Right lobe of liver (tissue), 6 donors: ENCODE results near the gene ADAMTS7. TPM values are rescaled to one million over a fixed set of nuclear protein-coding genes. Genes with fewer than 3 reads are reported as not detected.
A peak's percentile ranks its signal among the peaks of the same experiment; 100 is the strongest.
"Not testable (repeated sequence)": the region's sequence is repeated elsewhere in the genome, so short reads cannot be mapped to it uniquely, and the experiment has no call there.

ENCODE experiments used
- ATAC-seq, 4 donors: fragments of 200-7000 bp; cut with Tn5 transposase; one replicate each; pipeline ENCODE4 v1.9.1; 2020; ENCODE audit warnings: mild to moderate bottlenecking in 4 of 4, moderate library complexity in 4 of 4
- DNase-seq, 3 donors: peaks; one replicate each; pipeline ENCODE4 v3.0.0-alpha.2; 2020
- H3K27ac ChIP-seq, 3 donors: fragments of 200-600 bp; one replicate each; pipeline ENCODE4 v1.8.0; 2022
- H3K27me3 ChIP-seq, 2 donors: fragments of 200-600 bp; one replicate each; pipeline ENCODE4 v1.8.0; 2022
- H3K36me3 ChIP-seq, 4 donors: fragments of 200-600 bp; sonication (generic) in 1 of 4; one replicate each; pipeline versions ENCODE4 v1.5.1 to v1.8.0; 2017 to 2022; ENCODE audit warnings: control low read depth in 1 of 4
- H3K4me1 ChIP-seq, 4 donors: fragments of 200-600 bp; sonication (generic) in 1 of 4; one replicate each; pipeline versions ENCODE4 v1.5.1 to v1.8.0; 2017 to 2022; ENCODE audit warnings: control low read depth in 1 of 4
- H3K4me3 ChIP-seq, 3 donors: fragments of 200-600 bp; one replicate each; pipeline ENCODE4 v1.8.0; 2022
- H3K9me3 ChIP-seq, 4 donors: fragments of 200-600 bp; sonication (generic) in 1 of 4; one replicate each; pipeline versions ENCODE4 v1.5.1 to v1.8.0; 2017 to 2022; ENCODE audit warnings: control low read depth in 1 of 4
- POLR2A ChIP-seq: fragments of 450-650 bp; IDR thresholded peaks from one replicate; pipeline ENCODE4 v1.6.1; 2017; ENCODE audit warnings: antibody characterized with exemption, mild to moderate bottlenecking
- WGBS: methylation state at CpG from one replicate; pipeline ENCODE4 v1.1.6; 2018; ENCODE audit warnings: low coverage, low lambda C conversion rate; ENCODE audit not compliant: insufficient coverage; ENCODE audit errors: missing lambda C conversion rate; 5-methylcytosine and 5-hydroxymethylcytosine counted together
- intact Hi-C, 2 donors: fragments of 100-400 bp; cut with DNase I; formaldehyde crosslinking; loops; one replicate each; pipeline versions ENCODE4 v1.11.2 to v1.14.1; 2022
- total RNA-seq, 6 experiments: library from RNA; depleted of rRNA in 2 of 6; stranded (reverse); fragments of >200 nt in 2 of 6; fragmentation: NEBNext Ultra II Directional in 3 of 6; extraction: Animal tissue kit (Norgen Biotek cat#: 25700) in 3 of 6; gene quantifications; one replicate each; pipeline versions ENCODE4 v1.1.0 to v1.2.4, GENCODE V29; 2016 to 2023
- TF ChIP-seq, protein P1 (sequence below), 4 donors: fragments of 200-600 bp in 3 of 4; fragments of 450-650 bp in 1 of 4; IDR thresholded peaks; one replicate each; pipeline versions ENCODE4 v1.5.1 to v1.8.0; 2016 to 2022; ENCODE audit warnings: antibody characterized with exemption in 4 of 4, mild to moderate bottlenecking in 2 of 4
- donor health status: DM: no; HTN: yes; CAD: no.
- donor health status: DM: no; HTN: no; CAD: no.
- donor health status: DM: no; HTN: no; CAD: no.
- donor health status: DM: no; HTN: yes; CAD: no.
- donor health status: DM: no; HTN: yes; CAD: no.

ADAMTS7 gene
- total RNA-seq, 6 experiments from 2014 or later, result 0.49 to 1.4 (median 1.1) TPM

- no peaks in the 10 kb centered on the region for H3K36me3 ChIP-seq
- WGBS, result 73% methylated on average over 4 of the region's 11 CpGs
- TF ChIP-seq POLR2A, result no peak
- TF ChIP-seq, protein P1, sequence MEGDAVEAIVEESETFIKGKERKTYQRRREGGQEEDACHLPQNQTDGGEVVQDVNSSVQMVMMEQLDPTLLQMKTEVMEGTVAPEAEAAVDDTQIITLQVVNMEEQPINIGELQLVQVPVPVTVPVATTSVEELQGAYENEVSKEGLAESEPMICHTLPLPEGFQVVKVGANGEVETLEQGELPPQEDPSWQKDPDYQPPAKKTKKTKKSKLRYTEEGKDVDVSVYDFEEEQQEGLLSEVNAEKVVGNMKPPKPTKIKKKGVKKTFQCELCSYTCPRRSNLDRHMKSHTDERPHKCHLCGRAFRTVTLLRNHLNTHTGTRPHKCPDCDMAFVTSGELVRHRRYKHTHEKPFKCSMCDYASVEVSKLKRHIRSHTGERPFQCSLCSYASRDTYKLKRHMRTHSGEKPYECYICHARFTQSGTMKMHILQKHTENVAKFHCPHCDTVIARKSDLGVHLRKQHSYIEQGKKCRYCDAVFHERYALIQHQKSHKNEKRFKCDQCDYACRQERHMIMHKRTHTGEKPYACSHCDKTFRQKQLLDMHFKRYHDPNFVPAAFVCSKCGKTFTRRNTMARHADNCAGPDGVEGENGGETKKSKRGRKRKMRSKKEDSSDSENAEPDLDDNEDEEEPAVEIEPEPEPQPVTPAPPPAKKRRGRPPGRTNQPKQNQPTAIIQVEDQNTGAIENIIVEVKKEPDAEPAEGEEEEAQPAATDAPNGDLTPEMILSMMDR (IDR thresholded peaks at IDR 0.05), result no peak
- DNase-seq (no peak), ATAC-seq (no peak)
- H3K27me3 ChIP-seq, result no peaks in the 10 kb centered on the region
- H3K9me3 ChIP-seq, result no peaks in the 10 kb centered on the region
- H3K27ac ChIP-seq, result no peak overlapping the region
- H3K4me1 ChIP-seq, result no peaks in the 10 kb centered on the region
- H3K4me3 ChIP-seq, result no peak overlapping the region
- intact Hi-C loops, result no loop called here
Measured at GRCh38 chr15:78772738-78773137, 38.5 kb downstream of the ADAMTS7 start.

DNA sequence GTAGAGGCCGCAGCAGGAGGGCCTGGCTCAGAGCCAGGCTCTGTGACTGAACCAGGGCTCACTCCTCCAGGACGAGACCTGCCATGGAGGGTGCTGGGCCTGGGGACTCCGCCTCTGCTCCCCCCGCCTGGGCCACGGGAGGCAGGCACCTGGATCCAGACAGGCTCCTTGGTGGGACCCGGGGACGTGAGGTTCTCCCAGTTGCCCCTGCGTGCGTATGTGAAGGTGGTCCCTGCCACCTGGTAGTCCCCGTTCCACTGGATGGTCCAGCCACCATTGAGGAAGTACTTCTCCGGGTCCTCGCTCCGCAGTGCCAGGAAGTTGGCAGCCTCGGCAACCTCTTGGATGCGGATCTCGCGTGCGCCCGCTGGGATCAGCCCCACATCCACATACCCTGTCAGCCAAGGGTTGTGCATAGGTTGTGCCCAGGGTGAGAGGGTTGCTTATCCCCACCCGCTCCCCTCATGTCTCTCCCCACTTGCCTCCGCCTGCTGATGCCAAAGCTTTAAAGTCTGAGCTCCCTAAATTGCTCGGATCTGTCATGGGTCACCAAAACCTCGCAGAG is 39.7 kb downstream of the ADAMTS7 start:
- ATAC-seq, result not testable (repeated sequence)

GRCh38 chr15:78771020-78771419 is 40.2 kb downstream of the ADAMTS7 start:
- peak in 1 of 3 donors; percentile 33 for DNase-seq

More for the DNA sequence above, 39.7 kb downstream of the ADAMTS7 start:
- intact Hi-C loops, H3K4me3 ChIP-seq, H3K9me3 ChIP-seq, H3K4me1 ChIP-seq, H3K27ac ChIP-seq, H3K27me3 ChIP-seq, H3K36me3 ChIP-seq: not testable (repeated sequence)
- DNase-seq, result peak in 1 of 3 donors; percentile 41
- WGBS, result 100% methylated on average over 2 of the region's 23 CpGs

GRCh38 chr15:78769473-78770225 is 41.6 kb downstream of the ADAMTS7 start:
- peak in 1 of 3 donors; percentile 21 for DNase-seq
- H3K4me1 ChIP-seq, ATAC-seq, H3K4me3 ChIP-seq, H3K9me3 ChIP-seq, H3K27me3 ChIP-seq, intact Hi-C loops, H3K36me3 ChIP-seq, H3K27ac ChIP-seq: not testable (repeated sequence)
- WGBS, result 84% methylated on average over 7 of the region's 12 CpGs

More at GRCh38 chr15:78771020-78771419, 40.2 kb downstream of the ADAMTS7 start:
- H3K4me3 ChIP-seq, intact Hi-C loops, ATAC-seq, H3K9me3 ChIP-seq, H3K4me1 ChIP-seq, H3K27ac ChIP-seq, H3K27me3 ChIP-seq, H3K36me3 ChIP-seq: not testable (repeated sequence)
- WGBS, result no CpG with 5 or more reads among the region's 9 CpGs

DNA sequence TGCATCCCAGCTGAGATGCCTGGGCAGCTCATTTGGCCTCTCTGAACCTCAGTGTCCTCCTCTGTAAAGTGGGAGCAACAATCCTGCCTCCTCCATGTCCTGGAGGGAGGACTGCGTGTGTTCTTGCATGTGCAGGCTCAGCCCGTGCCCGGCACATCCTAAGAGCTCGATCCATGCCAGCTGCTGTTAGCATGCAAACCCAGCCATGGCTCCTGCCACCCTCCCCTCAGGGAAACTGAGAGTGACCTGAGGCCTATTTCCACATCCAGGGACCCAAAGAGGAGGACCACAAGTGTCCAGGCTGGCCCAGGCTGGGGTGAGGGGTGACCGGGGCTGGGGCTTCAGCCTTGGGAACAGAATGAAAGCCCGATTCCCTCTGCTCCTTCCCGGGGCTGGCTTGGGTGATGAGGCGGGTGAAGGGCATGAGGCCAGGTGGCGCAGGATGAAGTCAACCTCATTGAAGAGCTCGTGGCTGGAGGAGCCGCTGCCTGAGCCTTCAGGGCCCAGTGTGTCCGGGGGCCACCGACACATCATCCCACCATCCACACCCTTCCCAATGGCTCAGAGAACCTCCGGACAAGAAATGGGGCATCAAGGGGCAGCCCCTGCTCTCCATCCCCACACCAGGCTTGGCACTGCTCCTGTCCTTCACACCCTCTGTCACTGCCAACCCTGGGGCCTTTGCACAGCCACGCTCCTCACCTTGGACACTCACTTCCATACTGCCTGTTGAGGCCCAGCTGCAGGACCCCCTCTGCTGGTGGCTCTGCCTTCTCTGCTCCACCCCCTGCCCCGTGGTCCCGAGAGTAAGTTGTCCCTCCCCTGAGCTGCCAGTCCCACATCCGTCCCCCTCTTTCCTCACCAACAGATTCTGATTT is 42.5 kb downstream of the ADAMTS7 start:
- Histone ChIP-seq H3K9me3 (no peaks in the 10 kb centered on the region), H3K36me3 (no peaks in the 10 kb centered on the region), H3K4me3 (no peak overlapping the region), H3K27ac (no peak overlapping the region), H3K27me3 (no peaks in the 10 kb centered on the region), H3K4me1 (no peaks in the 10 kb centered on the region)
- intact Hi-C loops, result no loop called here
- ATAC-seq, result no peak
- DNase-seq, result peak in 1 of 3 donors; percentile 32
- WGBS, result 62% methylated on average over 7 of the region's 18 CpGs
- TF ChIP-seq, protein P1 (IDR thresholded peaks at IDR 0.05), result no peak
